PC-9 (cell line): Measurements from ENCODE around the gene FN3KRP. TPM values are rescaled to one million over a fixed set of nuclear protein-coding genes. Genes with fewer than 3 reads are reported as not detected.

Source experiments
- BruUV-seq: library from RNA; stranded (reverse); fragments of 400-500 nt; replicated peaks from 2 replicates; lab custom pipeline; 2021; lab: Mats Ljungman, UMichigan
- CTCF ChIA-PET: fragments of 300-600 bp; sonication (Branson Sonifier 250); formaldehyde crosslinking; loops from one replicate; lab custom pipeline; 2022; ENCODE audit warnings: antibody characterized with exemption; lab: Charles Lee
- POLR2A ChIA-PET: fragments of 300-600 bp; sonication (Branson Sonifier 250); formaldehyde crosslinking; loops from one replicate; lab custom pipeline; 2022; ENCODE audit warnings: antibody characterized with exemption; ENCODE audit not compliant: unreplicated experiment; lab: Charles Lee
- DNase-seq, 2 experiments: peaks; one replicate each; pipeline versions ENCODE4 v3.0.0 to v3.0.0-alpha.2; 2015 to 2022; ENCODE audit warnings: mixed read lengths in 1 of 2
- H2AFZ ChIP-seq: fragments of 200-600 bp; sonication (generic); 2 replicates; pipeline ENCODE4 v1.8.1; 2017; ENCODE audit warnings: antibody characterized with exemption
- H3F3A ChIP-seq: fragments of 200-600 bp; sonication (generic); 2 replicates; pipeline ENCODE4 v1.8.1; 2017; ENCODE audit warnings: antibody characterized with exemption, mild to moderate bottlenecking, low read depth; ENCODE audit not compliant: insufficient read depth
- H3K27ac ChIP-seq: fragments of 200-600 bp; sonication (generic); 2 replicates; pipeline ENCODE4 v1.6.1; 2016; ENCODE audit warnings: mixed run types
- H3K27me3 ChIP-seq: fragments of 200-600 bp; sonication (generic); 2 replicates; pipeline ENCODE4 v1.6.1; 2016; ENCODE audit warnings: low read depth, mixed run types; ENCODE audit not compliant: insufficient read depth
- H3K36me3 ChIP-seq: fragments of 200-600 bp; sonication (generic); 2 replicates; pipeline ENCODE4 v1.6.1; 2016; ENCODE audit warnings: low read depth, mixed run types
- H3K4me1 ChIP-seq: fragments of 200-600 bp; sonication (generic); replicated peaks from 2 replicates; pipeline ENCODE4 v1.6.1; 2016; ENCODE audit warnings: mixed run types; ENCODE audit not compliant: insufficient read depth
- H3K4me2 ChIP-seq: fragments of 200-600 bp; sonication (generic); 2 replicates; pipeline ENCODE4 v1.6.1; 2017; ENCODE audit warnings: mixed run types
- H3K4me3 ChIP-seq: fragments of 200-600 bp; sonication (generic); 2 replicates; pipeline ENCODE4 v1.6.1; 2016; ENCODE audit warnings: mixed run types
- H3K79me2 ChIP-seq: fragments of 200-600 bp; sonication (generic); 2 replicates; pipeline ENCODE4 v1.6.1; 2017; ENCODE audit warnings: low read depth, mixed run types
- H3K9me2 ChIP-seq: fragments of 200-600 bp; sonication (generic); 2 replicates; pipeline ENCODE4 v1.8.1; 2017; ENCODE audit warnings: mild to moderate bottlenecking; ENCODE audit not compliant: insufficient read depth
- H3K9me3 ChIP-seq: fragments of 200-600 bp; sonication (generic); 2 replicates; pipeline ENCODE4 v1.8.1; 2016; ENCODE audit warnings: low read depth; ENCODE audit not compliant: insufficient read depth
- H4K20me1 ChIP-seq: fragments of 200-600 bp; sonication (generic); 2 replicates; pipeline ENCODE4 v1.8.1; 2017; ENCODE audit not compliant: insufficient read depth
- EZH2 ChIP-seq: fragments of 200-600 bp; sonication (generic); IDR thresholded peaks from 2 replicates; pipeline ENCODE4 v1.8.0; 2017; ENCODE audit warnings: antibody characterized with exemption, low read depth
- intact Hi-C: fragments of 100-400 bp; cut with micrococcal nuclease; formaldehyde crosslinking; loops from one replicate; pipeline ENCODE4 v1.10.0; 2022; ENCODE audit not compliant: unreplicated experiment
- total RNA-seq: library from RNA; stranded (reverse); gene quantifications from 2 replicates; pipeline ENCODE4 v1.2.3, GENCODE V29; 2021
- TF ChIP-seq, protein P1 (sequence below): fragments of 200-600 bp; sonication (generic); conservative IDR thresholded peaks from 2 replicates; pipeline ENCODE4 v1.6.1; 2017; ENCODE audit warnings: mixed run types, antibody characterized with exemption, mild to moderate bottlenecking, moderate library complexity

The FN3KRP gene
- total RNA-seq, 1 experiment from 2014 or later, result 28.8 TPM

DNA sequence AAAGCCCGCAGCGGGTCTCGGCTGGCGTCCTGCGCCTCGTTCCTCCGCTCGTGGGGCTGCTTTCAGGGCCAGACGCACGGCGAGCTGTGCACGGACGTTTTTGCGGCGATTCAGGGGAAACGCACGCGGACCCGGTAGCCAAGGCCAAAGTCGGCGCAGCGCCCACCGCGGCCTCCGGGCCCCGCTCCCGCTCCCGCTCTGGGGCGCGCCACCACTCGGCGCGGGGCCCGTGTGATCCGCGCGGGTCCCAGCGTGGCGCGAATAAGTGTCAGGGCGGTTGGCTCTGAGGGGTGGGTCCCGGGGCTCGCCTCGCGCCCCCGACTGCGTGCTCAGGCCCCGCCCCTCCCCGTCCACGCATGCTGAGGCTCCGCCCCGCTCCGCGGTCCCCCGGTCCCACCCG is 34.7 kb downstream of the FN3KRP start:
- POLR2A ChIA-PET, result no interaction called here
- no peak for TF ChIP-seq EZH2
- TF ChIP-seq, protein P1, sequence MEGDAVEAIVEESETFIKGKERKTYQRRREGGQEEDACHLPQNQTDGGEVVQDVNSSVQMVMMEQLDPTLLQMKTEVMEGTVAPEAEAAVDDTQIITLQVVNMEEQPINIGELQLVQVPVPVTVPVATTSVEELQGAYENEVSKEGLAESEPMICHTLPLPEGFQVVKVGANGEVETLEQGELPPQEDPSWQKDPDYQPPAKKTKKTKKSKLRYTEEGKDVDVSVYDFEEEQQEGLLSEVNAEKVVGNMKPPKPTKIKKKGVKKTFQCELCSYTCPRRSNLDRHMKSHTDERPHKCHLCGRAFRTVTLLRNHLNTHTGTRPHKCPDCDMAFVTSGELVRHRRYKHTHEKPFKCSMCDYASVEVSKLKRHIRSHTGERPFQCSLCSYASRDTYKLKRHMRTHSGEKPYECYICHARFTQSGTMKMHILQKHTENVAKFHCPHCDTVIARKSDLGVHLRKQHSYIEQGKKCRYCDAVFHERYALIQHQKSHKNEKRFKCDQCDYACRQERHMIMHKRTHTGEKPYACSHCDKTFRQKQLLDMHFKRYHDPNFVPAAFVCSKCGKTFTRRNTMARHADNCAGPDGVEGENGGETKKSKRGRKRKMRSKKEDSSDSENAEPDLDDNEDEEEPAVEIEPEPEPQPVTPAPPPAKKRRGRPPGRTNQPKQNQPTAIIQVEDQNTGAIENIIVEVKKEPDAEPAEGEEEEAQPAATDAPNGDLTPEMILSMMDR, result no peak
- no peaks in the 10 kb centered on the region for H3K4me1 ChIP-seq
- no TSS peak for BruUV-seq
- H3F3A ChIP-seq, result no peaks in the 10 kb centered on the region
- no peaks in the 10 kb centered on the region for H3K36me3 ChIP-seq
- H3K79me2 ChIP-seq, result 0 out of 2 replicates have a peak, but pooled peaks cover 11% of the 10 kb centered on the region
- no peak for DNase-seq
- H3K27ac ChIP-seq, result no peak overlapping the region
- no peak overlapping the region for H2AFZ ChIP-seq
- H4K20me1 ChIP-seq, result no peaks in the 10 kb centered on the region; the same call in 1 of the 2 replicates
- no peaks in the 10 kb centered on the region for H3K27me3 ChIP-seq
- intact Hi-C loops, result no loop called here
- CTCF ChIA-PET, result no interaction called here
- no peaks in the 10 kb centered on the region for H3K9me2 ChIP-seq
- 0 out of 2 replicates have a peak overlapping the region, but pooled peaks have one; percentile 31 for H3K4me2 ChIP-seq
- no peaks in the 10 kb centered on the region for H3K9me3 ChIP-seq
- H3K4me3 ChIP-seq, result peak overlapping the region; percentile 47; the same call in 1 of the 2 replicates

DNA sequence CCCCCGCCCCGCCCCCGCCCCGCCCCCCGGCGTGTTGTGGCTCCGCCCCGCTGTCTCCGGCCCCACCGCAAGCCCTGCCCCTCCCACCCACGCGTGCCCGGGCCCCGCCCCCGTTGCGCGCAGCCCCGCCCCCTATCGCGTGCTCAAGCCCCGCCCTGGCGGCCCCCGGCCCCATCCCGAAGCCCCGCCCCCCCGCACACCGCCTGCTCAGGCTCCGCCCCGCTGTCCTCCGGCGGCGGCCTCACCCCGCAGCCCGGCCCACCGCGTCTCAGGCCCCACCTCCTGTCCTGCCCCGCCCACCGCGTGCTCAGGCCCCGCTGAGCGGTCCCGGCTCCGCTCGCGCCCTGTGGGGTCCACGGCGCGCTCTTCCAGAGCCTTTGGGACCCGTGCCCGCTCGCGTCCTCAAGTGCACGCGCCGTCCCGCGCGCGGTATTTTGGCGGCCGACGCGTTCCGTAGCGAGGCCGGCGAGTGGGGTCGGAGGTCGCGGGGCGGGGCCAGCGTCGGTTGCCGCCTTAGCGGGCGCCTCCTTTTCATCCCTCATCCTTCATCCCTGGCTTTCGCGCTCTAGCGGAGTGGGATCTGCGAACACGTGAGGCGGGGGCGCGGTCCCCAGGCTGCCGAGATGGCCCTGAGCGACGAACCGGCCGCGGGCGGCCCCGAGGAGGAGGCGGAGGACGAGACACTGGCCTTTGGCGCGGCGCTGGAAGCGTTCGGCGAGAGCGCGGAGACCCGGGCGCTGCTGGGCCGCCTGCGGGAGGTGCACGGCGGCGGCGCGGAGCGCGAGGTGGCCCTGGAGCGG is 35.3 kb downstream of the FN3KRP start, which contains the start of gene TBCD:
TBCD (plus strand) TSS at position 495 of the 800 bp plus-strand sequence; CDS start at position 624, 129 bp downstream.
- H3K27ac ChIP-seq, result no peak within 1 kb of the TSS
- peak; percentile 60 to 81 for DNase-seq
- H2AFZ ChIP-seq, result peak within 1 kb of the TSS; percentile 78
- intact Hi-C loops, result loop anchor here (1.0 kb wide), 1 partner anchor 103 kb away; the partner anchor contains the start of gene WDR45B
- H3K27me3 ChIP-seq, result no peaks in the 10 kb centered on the region
- H3K79me2 ChIP-seq, result 0 out of 2 replicates have a peak, but pooled peaks cover 11% of the 10 kb centered on the region
- H3K36me3 ChIP-seq, result no peaks in the 10 kb centered on the region
- ChIA-PET POLR2A (no interaction called here), CTCF (no interaction called here)
- no peaks in the 10 kb centered on the region; the same call in 1 of the 2 replicates for H4K20me1 ChIP-seq
- H3K4me1 ChIP-seq, result no peaks in the 10 kb centered on the region
- H3K9me3 ChIP-seq, result no peaks in the 10 kb centered on the region
- no TSS peak for BruUV-seq
- H3K4me2 ChIP-seq, result peak within 1 kb of the TSS; percentile 84
- TF ChIP-seq, protein P1, result no peak
- TF ChIP-seq EZH2, result no peak
- H3F3A ChIP-seq, result no peaks in the 10 kb centered on the region
- H3K9me2 ChIP-seq, result no peaks in the 10 kb centered on the region
- H3K4me3 ChIP-seq, result peak within 1 kb of the TSS; percentile 75

- H3K27ac ChIP-seq, result no peak overlapping the region
- H3K9me2 ChIP-seq, result no peaks in the 10 kb centered on the region
- H2AFZ ChIP-seq, result peak overlapping the region; percentile 72
- H3F3A ChIP-seq, result no peaks in the 10 kb centered on the region
- ChIA-PET POLR2A (no interaction called here), CTCF (no interaction called here)
- no peaks in the 10 kb centered on the region for H3K9me3 ChIP-seq
- H3K4me2 ChIP-seq, result peak overlapping the region; percentile 84
- no peaks in the 10 kb centered on the region for H3K27me3 ChIP-seq
- H3K36me3 ChIP-seq, result no peaks in the 10 kb centered on the region
- no peaks in the 10 kb centered on the region for H3K4me1 ChIP-seq
- no TSS peak for BruUV-seq
- no peaks in the 10 kb centered on the region; the same call in 1 of the 2 replicates for H4K20me1 ChIP-seq
- peak overlapping the region; percentile 75 for H3K4me3 ChIP-seq
- 0 out of 2 replicates have a peak, but pooled peaks cover 11% of the 10 kb centered on the region for H3K79me2 ChIP-seq
- intact Hi-C loops, result loop anchor here (1.0 kb wide), 1 partner anchor 104 kb away; the partner anchor contains the start of gene WDR45B
- TF ChIP-seq EZH2, result no peak
- TF ChIP-seq, protein P1, result no peak
- DNase-seq, result peak in 1 of 2 experiments; percentile 37
Observed at GRCh38 chr17:82752371-82753200, 36.1 kb downstream of the FN3KRP start.
